ENCODE results near the gene FITM2. TPM values are rescaled to one million over a fixed set of nuclear protein-coding genes. Genes with fewer than 3 reads are reported as not detected.
A peak's percentile ranks its signal among the peaks of the same experiment; 100 is the strongest.

FITM2 gene
- total and polyA plus RNA-seq, 3 experiments from 2014 or later = 1.3 to 2.5 (median 2.4) TPM

- H3K27ac ChIP-seq (ENCODE audit: low read depth, low read length) = no peak overlapping the region
- CTCF ChIA-PET = no interaction called here
Measured at GRCh38 chr20:44342248-44342647, 31.2 kb upstream of the FITM2 start.

GRCh38 chr20:44336725-44337380 lies 25.9 kb upstream of the FITM2 start, which contains the start of gene R3HDML:
Gene R3HDML (plus strand): TSS chr20:44337043. CDS start chr20:44337158, 115 bp downstream.
- Histone ChIP-seq H3K36me3 (ENCODE audit: insufficient read depth, low read length) (no peaks in the 10 kb centered on the region), H3K27me3 (ENCODE audit: insufficient read depth, low read length, poor library complexity, severe bottlenecking) (no peaks in the 10 kb centered on the region), H3K27ac (ENCODE audit: low read depth, low read length) (no peak within 1 kb of the TSS), H3K4me1 (ENCODE audit: insufficient read depth, low read length) (no peaks in the 10 kb centered on the region), H3K9me3 (ENCODE audit: low read length) (no peaks in the 10 kb centered on the region), H3K4me3 (ENCODE audit: low read length) (no peak within 1 kb of the TSS)
- Mint-ChIP-seq H3K27ac (peak within 1 kb of the TSS in 1 of 8 donors; percentile 37), H3K27me3 (peaks cover 21 to 29% of the 10 kb centered on the region in 2 donors), H3K36me3 (no peaks in the 10 kb centered on the region), H3K4me1 (no peaks in the 10 kb centered on the region), H3K9me3 (no peaks in the 10 kb centered on the region), H3K4me3 (no peak within 1 kb of the TSS)
- POLR2A ChIA-PET = no interaction called here
- no peak for DNase-seq
- CTCF ChIA-PET = no interaction called here

More at GRCh38 chr20:44342248-44342647, 31.2 kb upstream of the FITM2 start:
- no peaks in the 10 kb centered on the region for H3K9me3 ChIP-seq (ENCODE audit: low read length)
- no peak overlapping the region for H3K4me3 ChIP-seq (ENCODE audit: low read length)
- POLR2A ChIA-PET = no interaction called here
- no peak overlapping the region for H3K4me3 Mint-ChIP-seq
- no peaks in the 10 kb centered on the region for H3K36me3 Mint-ChIP-seq
- no peaks in the 10 kb centered on the region for H3K4me1 Mint-ChIP-seq
- no peaks in the 10 kb centered on the region for H3K36me3 ChIP-seq (ENCODE audit: insufficient read depth, low read length)
- H3K27me3 ChIP-seq (ENCODE audit: insufficient read depth, low read length, poor library complexity, severe bottlenecking) = no peaks in the 10 kb centered on the region
- no peaks in the 10 kb centered on the region for H3K9me3 Mint-ChIP-seq
- H3K27me3 Mint-ChIP-seq = peaks cover 4 to 8% of the 10 kb centered on the region in 2 donors
- DNase-seq = no peak
- H3K27ac Mint-ChIP-seq = no peak overlapping the region
- H3K4me1 ChIP-seq (ENCODE audit: insufficient read depth, low read length) = no peaks in the 10 kb centered on the region

- ChIA-PET CTCF (no interaction called here), POLR2A (no interaction called here)
- Histone ChIP-seq H3K4me3 (ENCODE audit: low read length) (no peak overlapping the region), H3K27ac (ENCODE audit: low read depth, low read length) (no peak overlapping the region), H3K9me3 (ENCODE audit: low read length) (no peaks in the 10 kb centered on the region), H3K4me1 (ENCODE audit: insufficient read depth, low read length) (no peaks in the 10 kb centered on the region), H3K36me3 (ENCODE audit: insufficient read depth, low read length) (no peaks in the 10 kb centered on the region), H3K27me3 (ENCODE audit: insufficient read depth, low read length, poor library complexity, severe bottlenecking) (no peaks in the 10 kb centered on the region)
- H3K4me3 Mint-ChIP-seq = no peak overlapping the region
- H3K27me3 Mint-ChIP-seq = peaks cover 21 to 33% of the 10 kb centered on the region in 2 donors
- no peaks in the 10 kb centered on the region for H3K4me1 Mint-ChIP-seq
- no peak for DNase-seq
- H3K27ac Mint-ChIP-seq = peak overlapping the region in 1 of 8 donors; percentile 37
- no peaks in the 10 kb centered on the region for H3K9me3 Mint-ChIP-seq
- no peaks in the 10 kb centered on the region for H3K36me3 Mint-ChIP-seq
Measured at GRCh38 chr20:44336086-44336485, 25.1 kb upstream of the FITM2 start.

- Histone ChIP-seq H3K27ac (ENCODE audit: low read depth, low read length) (no peak overlapping the region), H3K27me3 (ENCODE audit: insufficient read depth, low read length, poor library complexity, severe bottlenecking) (no peaks in the 10 kb centered on the region), H3K36me3 (ENCODE audit: insufficient read depth, low read length) (no peaks in the 10 kb centered on the region), H3K4me1 (ENCODE audit: insufficient read depth, low read length) (no peaks in the 10 kb centered on the region), H3K4me3 (ENCODE audit: low read length) (no peak overlapping the region), H3K9me3 (ENCODE audit: low read length) (no peaks in the 10 kb centered on the region)
- Mint-ChIP-seq H3K9me3 (no peaks in the 10 kb centered on the region), H3K4me1 (no peaks in the 10 kb centered on the region), H3K27ac (no peak overlapping the region), H3K27me3 (peaks cover 21 to 35% of the 10 kb centered on the region in 2 donors), H3K36me3 (no peaks in the 10 kb centered on the region), H3K4me3 (no peak overlapping the region)
- DNase-seq = no peak
- ChIA-PET POLR2A (no interaction called here), CTCF (no interaction called here)
Measured at GRCh38 chr20:44335675-44336074, 24.7 kb upstream of the FITM2 start.

GRCh38 chr20:44334709-44335108 lies 23.7 kb upstream of the FITM2 start:
- Mint-ChIP-seq H3K4me3 (no peak overlapping the region), H3K9me3 (no peaks in the 10 kb centered on the region), H3K27me3 (peaks cover 21 to 40% of the 10 kb centered on the region in 2 donors), H3K4me1 (no peaks in the 10 kb centered on the region), H3K36me3 (no peaks in the 10 kb centered on the region), H3K27ac (no peak overlapping the region)
- CTCF ChIA-PET = no interaction called here
- H3K27me3 ChIP-seq (ENCODE audit: insufficient read depth, low read length, poor library complexity, severe bottlenecking) = no peaks in the 10 kb centered on the region
- no peaks in the 10 kb centered on the region for H3K4me1 ChIP-seq (ENCODE audit: insufficient read depth, low read length)
- no peak overlapping the region for H3K27ac ChIP-seq (ENCODE audit: low read depth, low read length)
- H3K36me3 ChIP-seq (ENCODE audit: insufficient read depth, low read length) = no peaks in the 10 kb centered on the region
- H3K9me3 ChIP-seq (ENCODE audit: low read length) = no peaks in the 10 kb centered on the region
- POLR2A ChIA-PET = no interaction called here
- DNase-seq = no peak
- H3K4me3 ChIP-seq (ENCODE audit: low read length) = no peak overlapping the region

- Mint-ChIP-seq H3K27ac (no peak overlapping the region), H3K27me3 (peaks cover 21 to 40% of the 10 kb centered on the region in 2 donors), H3K9me3 (no peaks in the 10 kb centered on the region), H3K36me3 (no peaks in the 10 kb centered on the region), H3K4me3 (no peak overlapping the region), H3K4me1 (no peaks in the 10 kb centered on the region)
- Histone ChIP-seq H3K4me3 (ENCODE audit: low read length) (no peak overlapping the region), H3K36me3 (ENCODE audit: insufficient read depth, low read length) (no peaks in the 10 kb centered on the region), H3K27ac (ENCODE audit: low read depth, low read length) (no peak overlapping the region), H3K4me1 (ENCODE audit: insufficient read depth, low read length) (no peaks in the 10 kb centered on the region), H3K27me3 (ENCODE audit: insufficient read depth, low read length, poor library complexity, severe bottlenecking) (no peaks in the 10 kb centered on the region), H3K9me3 (ENCODE audit: low read length) (no peaks in the 10 kb centered on the region)
- ChIA-PET CTCF (interaction anchor here (1.9 kb wide), 1 partner anchor 23 kb away, joined by 5 read pairs; the partner anchor contains the start of gene FITM2), POLR2A (no interaction called here)
- DNase-seq = no peak
Measured at GRCh38 chr20:44334306-44334705, 23.3 kb upstream of the FITM2 start.

- Mint-ChIP-seq H3K9me3 (no peaks in the 10 kb centered on the region), H3K4me3 (no peak overlapping the region), H3K4me1 (no peaks in the 10 kb centered on the region), H3K36me3 (no peaks in the 10 kb centered on the region), H3K27me3 (peaks cover 16 to 38% of the 10 kb centered on the region in 2 donors), H3K27ac (no peak overlapping the region)
- Histone ChIP-seq H3K4me1 (ENCODE audit: insufficient read depth, low read length) (no peaks in the 10 kb centered on the region), H3K27me3 (ENCODE audit: insufficient read depth, low read length, poor library complexity, severe bottlenecking) (no peaks in the 10 kb centered on the region), H3K9me3 (ENCODE audit: low read length) (no peaks in the 10 kb centered on the region), H3K36me3 (ENCODE audit: insufficient read depth, low read length) (no peaks in the 10 kb centered on the region), H3K27ac (ENCODE audit: low read depth, low read length) (no peak overlapping the region), H3K4me3 (ENCODE audit: low read length) (no peak overlapping the region)
- ChIA-PET CTCF (no interaction called here), POLR2A (no interaction called here)
- DNase-seq = no peak
Measured at GRCh38 chr20:44331201-44331600, 20.2 kb upstream of the FITM2 start.

- Mint-ChIP-seq H3K36me3 (no peaks in the 10 kb centered on the region), H3K4me3 (peak overlapping the region in 1 of 7 donors; percentile 48), H3K27me3 (peaks cover 3 to 29% of the 10 kb centered on the region in 2 donors), H3K9me3 (no peaks in the 10 kb centered on the region), H3K27ac (no peak overlapping the region), H3K4me1 (no peaks in the 10 kb centered on the region)
- Histone ChIP-seq H3K4me1 (ENCODE audit: insufficient read depth, low read length) (no peaks in the 10 kb centered on the region), H3K27ac (ENCODE audit: low read depth, low read length) (no peak overlapping the region), H3K27me3 (ENCODE audit: insufficient read depth, low read length, poor library complexity, severe bottlenecking) (no peaks in the 10 kb centered on the region), H3K9me3 (ENCODE audit: low read length) (no peaks in the 10 kb centered on the region), H3K4me3 (ENCODE audit: low read length) (no peak overlapping the region), H3K36me3 (ENCODE audit: insufficient read depth, low read length) (no peaks in the 10 kb centered on the region)
- ChIA-PET CTCF (interaction anchor here (2.8 kb wide), 1 partner anchor 17 kb away, joined by 8 read pairs; the partner anchor contains the start of gene FITM2), POLR2A (no interaction called here)
- no peak for DNase-seq
Measured at GRCh38 chr20:44328428-44328827, 17.4 kb upstream of the FITM2 start.
